HEK293 (cell line): ENCODE results near the gene ZNF524.

Source experiments
- CTCF ChIP-seq: fragments of 450-650 bp; formaldehyde crosslinking; IDR thresholded peaks from 2 replicates; pipeline ENCODE4 v1.5.1; 2016; ENCODE audit warnings: missing biosample characterization, missing genetic modification characterization
- HOXC10 ChIP-seq: sonication (generic); formaldehyde crosslinking; IDR thresholded peaks from 2 replicates; pipeline ENCODE4 v1.8.1; 2023; ENCODE audit warnings: mild to moderate bottlenecking, missing genetic modification reagents
- KLF16 ChIP-seq: fragments of 450-650 bp; formaldehyde crosslinking; IDR thresholded peaks from 2 replicates; pipeline ENCODE4 v1.5.1; 2017; ENCODE audit warnings: missing biosample characterization, missing genetic modification characterization
- OSR2 ChIP-seq: fragments of 450-650 bp; formaldehyde crosslinking; IDR thresholded peaks from 2 replicates; pipeline ENCODE4 v1.5.1; 2016; ENCODE audit warnings: missing biosample characterization, missing genetic modification characterization
- REST ChIP-seq: fragments of 450-650 bp; formaldehyde crosslinking; IDR thresholded peaks from 2 replicates; pipeline ENCODE4 v1.5.1; 2016; ENCODE audit warnings: missing biosample characterization, missing genetic modification characterization
- SP2 ChIP-seq: fragments of 450-650 bp; formaldehyde crosslinking; IDR thresholded peaks from 2 replicates; pipeline ENCODE4 v1.5.1; 2016; ENCODE audit warnings: missing biosample characterization, missing genetic modification characterization
- ZBTB1 ChIP-seq: fragments of 450-650 bp; formaldehyde crosslinking; IDR thresholded peaks from 2 replicates; pipeline ENCODE4 v1.5.1; 2016; ENCODE audit warnings: missing biosample characterization, missing genetic modification characterization
- ZNF324 ChIP-seq: fragments of 450-650 bp; formaldehyde crosslinking; IDR thresholded peaks from 2 replicates; pipeline ENCODE4 v1.5.1; 2016; ENCODE audit warnings: missing biosample characterization, missing genetic modification characterization
- ZNF510 ChIP-seq: fragments of 450-650 bp; formaldehyde crosslinking; IDR thresholded peaks from 2 replicates; pipeline ENCODE4 v1.5.1; 2018; ENCODE audit warnings: mild to moderate bottlenecking, missing genetic modification characterization, missing biosample characterization; ENCODE audit not compliant: insufficient replicate concordance
- ZNF660 ChIP-seq: fragments of 450-650 bp; IDR thresholded peaks from 2 replicates; pipeline ENCODE4 v1.5.1; 2018; ENCODE audit warnings: missing biosample characterization, mild to moderate bottlenecking, missing genetic modification characterization

- TF ChIP-seq ZNF660 (tag by site-specific recombination) (no peak), CTCF (no peak), OSR2 (tag by site-specific recombination) (no peak), ZBTB1 (no peak), REST (tag by site-specific recombination) (no peak), ZNF510 (tag by site-specific recombination) (no peak), HOXC10 (CRISPR knock-in tag) (no peak), ZNF324 (tag by site-specific recombination) (no peak), KLF16 (no peak), SP2 (peak; percentile 16; the same call in 1 of the 2 replicates)
Measured at GRCh38 chr19:55598034-55598433, 2.1 kb upstream of the ZNF524 start.
